ENCODE results near the gene GOSR1.

GRCh38 chr17:30519707-30520106 lies 42.5 kb downstream of the GOSR1 start:
- TF ChIP-seq CTCF (conservative IDR thresholded peaks at IDR 0.05 in 1 of 2, IDR thresholded peaks at IDR 0.05 in 1 of 2; ENCODE audit: low read depth in 1 of 2, low read length in 2 of 2) (no peak), EZH2 (IDR thresholded peaks at IDR 0.05; ENCODE audit: low read length, missing control alignments) (no peak)

All from fibroblast of lung (primary cell).